NCI-H1092 treated with DMSO at 0.1 percent for 48 hours (cell line): ENCODE data around the gene TRPM2.

Experiments used
- DNase-seq: peaks from one replicate; lab custom pipeline; 2025; lab: John Stamatoyannopoulos, UW

TRPM2 gene

GRCh38 chr21:44484498-44485253, 131.3 kb downstream of the TRPM2 start:
- DNase-seq: no peak

- peak; percentile 86 for DNase-seq
Observed at GRCh38 chr21:44485254-44485793, 131.9 kb downstream of the TRPM2 start.

- DNase-seq: no peak
Observed at GRCh38 chr21:44485796-44486195, 132.4 kb downstream of the TRPM2 start.

GRCh38 chr21:44486302-44486701, 132.9 kb downstream of the TRPM2 start:
- DNase-seq: peak; percentile 24

- no peak for DNase-seq
Observed at GRCh38 chr21:44487831-44488230, 134.4 kb downstream of the TRPM2 start.

- no peak for DNase-seq
Observed at GRCh38 chr21:44489962-44490361, 136.5 kb downstream of the TRPM2 start.

GRCh38 chr21:44490405-44490804, 137.0 kb downstream of the TRPM2 start:
- DNase-seq: no peak

- no peak for DNase-seq
Observed at GRCh38 chr21:44490816-44491215, 137.4 kb downstream of the TRPM2 start.
